Peyer's patch (tissue), 4 donors: ENCODE measurements around the gene MSLN.

Source experiments
- POLR2A ChIP-seq, 2 donors: fragments of 450-650 bp; IDR thresholded peaks; one replicate each; pipeline ENCODE4 v1.5.1; 2017; ENCODE audit warnings: antibody characterized with exemption in 2 of 2, mild to moderate bottlenecking in 2 of 2, moderate library complexity in 2 of 2
- TF ChIP-seq, protein P1 (sequence below), 6 experiments: fragments of 450-650 bp in 4 of 6; fragments of 200-600 bp in 2 of 6; sonication (generic) in 1 of 6; IDR thresholded peaks; one replicate each; pipeline ENCODE4 v1.5.1; 2017 to 2019; ENCODE audit warnings: antibody characterized with exemption in 6 of 6, mild to moderate bottlenecking in 3 of 6, moderate library complexity in 1 of 6

DNA sequence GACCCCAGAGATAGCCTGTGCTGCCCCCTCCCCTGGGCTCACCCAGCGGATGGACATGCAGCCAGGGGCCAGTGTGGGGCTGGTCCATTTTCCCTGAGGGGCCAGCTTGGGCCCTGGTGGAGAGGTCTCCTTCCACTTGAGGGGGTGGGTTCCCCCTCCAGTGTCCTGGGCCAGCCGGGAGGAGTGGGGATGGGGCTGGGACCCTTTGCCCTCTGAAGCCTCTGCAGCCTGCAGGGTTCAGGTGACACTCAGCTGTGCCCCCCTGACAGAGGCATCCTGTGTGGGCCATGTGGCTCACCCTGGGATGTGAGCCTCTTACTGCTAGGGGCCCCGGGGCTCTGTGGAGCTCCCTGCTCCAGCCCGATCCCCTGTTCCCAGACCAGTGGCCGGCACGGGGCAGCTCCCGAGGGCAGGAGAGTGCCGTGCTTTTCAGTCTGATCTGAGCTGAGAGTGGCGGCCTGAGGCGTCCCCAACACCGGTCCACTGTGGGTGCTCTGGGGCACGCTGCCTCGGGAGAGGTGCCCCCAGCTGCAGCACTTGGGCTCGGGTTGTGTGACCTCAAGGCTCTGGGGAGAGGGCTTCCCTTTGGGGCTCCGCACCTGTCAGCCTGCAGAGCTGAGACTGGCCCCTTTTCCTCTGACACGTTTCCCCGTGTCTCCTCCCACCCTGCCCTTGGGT is 40.4 kb downstream of the MSLN start:
- TF ChIP-seq, protein P1, sequence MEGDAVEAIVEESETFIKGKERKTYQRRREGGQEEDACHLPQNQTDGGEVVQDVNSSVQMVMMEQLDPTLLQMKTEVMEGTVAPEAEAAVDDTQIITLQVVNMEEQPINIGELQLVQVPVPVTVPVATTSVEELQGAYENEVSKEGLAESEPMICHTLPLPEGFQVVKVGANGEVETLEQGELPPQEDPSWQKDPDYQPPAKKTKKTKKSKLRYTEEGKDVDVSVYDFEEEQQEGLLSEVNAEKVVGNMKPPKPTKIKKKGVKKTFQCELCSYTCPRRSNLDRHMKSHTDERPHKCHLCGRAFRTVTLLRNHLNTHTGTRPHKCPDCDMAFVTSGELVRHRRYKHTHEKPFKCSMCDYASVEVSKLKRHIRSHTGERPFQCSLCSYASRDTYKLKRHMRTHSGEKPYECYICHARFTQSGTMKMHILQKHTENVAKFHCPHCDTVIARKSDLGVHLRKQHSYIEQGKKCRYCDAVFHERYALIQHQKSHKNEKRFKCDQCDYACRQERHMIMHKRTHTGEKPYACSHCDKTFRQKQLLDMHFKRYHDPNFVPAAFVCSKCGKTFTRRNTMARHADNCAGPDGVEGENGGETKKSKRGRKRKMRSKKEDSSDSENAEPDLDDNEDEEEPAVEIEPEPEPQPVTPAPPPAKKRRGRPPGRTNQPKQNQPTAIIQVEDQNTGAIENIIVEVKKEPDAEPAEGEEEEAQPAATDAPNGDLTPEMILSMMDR (IDR thresholded peaks at IDR 0.05), result no peak
- TF ChIP-seq POLR2A (IDR thresholded peaks at IDR 0.05), result no peak
